ENCODE results near the gene CEP112. TPM values are rescaled to one million over a fixed set of nuclear protein-coding genes. Genes with fewer than 3 reads are reported as not detected.

The CEP112 gene
- total and polyA plus RNA-seq, 2 of the 13 experiments (the other 11 are each of a cell fraction or from before 2014, with no cell fraction given): 1.2 to 3.4 TPM

- Histone ChIP-seq H3K36me3 (replicated peaks in 1 of 2; ENCODE audit: control insufficient read depth in 1 of 2, insufficient read depth in 2 of 2, low read length in 2 of 2) (no peaks in the 10 kb centered on the region), H3K9me3 (ENCODE audit: low read length) (no peaks in the 10 kb centered on the region), H4K20me1 (ENCODE audit: insufficient read depth, low read length) (no peaks in the 10 kb centered on the region), H3K9ac (ENCODE audit: insufficient read depth, low read depth, low read length) (no peak overlapping the region), H3K27me3 (ENCODE audit: control insufficient read depth in 1 of 2, insufficient read depth in 2 of 2, low read length in 2 of 2) (no peaks in the 10 kb centered on the region), H3K79me2 (ENCODE audit: insufficient read depth, low read length) (no peaks in the 10 kb centered on the region), H3K4me1 (ENCODE audit: insufficient read depth, low read length) (no peaks in the 10 kb centered on the region), H3K4me3 (replicated peaks in 1 of 3; ENCODE audit: insufficient read depth in 1 of 3, low read depth in 2 of 3, low read length in 3 of 3) (no peak overlapping the region), H2AFZ (ENCODE audit: low read length) (no peak overlapping the region), H3K4me2 (ENCODE audit: low read depth, low read length) (no peak overlapping the region), H3K27ac (ENCODE audit: extremely low read length, insufficient read depth, low read length) (no peak overlapping the region)
- in situ Hi-C loops (cut with HindIII; ENCODE audit: extremely low pct_ligation_motif_present, low pct_unique_long_range_greater_than_20kb) (no loop called here), intact Hi-C loops (cut with micrococcal nuclease; ENCODE audit: unreplicated experiment) (no loop called here)
- FAIRE-seq (no peak), DNase-seq (ENCODE audit: low spot score) (no peak), ATAC-seq (no peak; the same call in 2 of the 3 replicates)
- ChIA-PET POLR2A (no interaction called here), CTCF (ENCODE audit: low intra/inter-chr PET ratio, low total read pairs) (no interaction called here)
- TF ChIP-seq TOE1 (CRISPR knock-in tag; IDR thresholded peaks at IDR 0.05) (no peak), NR1H2 (CRISPR knock-in tag; IDR thresholded peaks at IDR 0.05; ENCODE audit: borderline replicate concordance, low read depth) (no peak), NFE2 (CRISPR knock-in tag; IDR thresholded peaks at IDR 0.05) (no peak), ZBTB3 (CRISPR knock-in tag; IDR thresholded peaks at IDR 0.05; ENCODE audit: borderline replicate concordance, low read depth) (no peak), NR2C2 (CRISPR knock-in tag; IDR thresholded peaks at IDR 0.05; ENCODE audit: borderline replicate concordance) (no peak), ZSCAN25 (CRISPR knock-in tag; IDR thresholded peaks at IDR 0.05) (no peak), KLF6 (CRISPR knock-in tag; IDR thresholded peaks at IDR 0.05) (no peak), ZSCAN31 (CRISPR knock-in tag; IDR thresholded peaks at IDR 0.05; ENCODE audit: low read depth) (no peak), NFIB (CRISPR knock-in tag; IDR thresholded peaks at IDR 0.05; ENCODE audit: borderline replicate concordance) (no peak), RAD21 (CRISPR knock-in tag; IDR thresholded peaks at IDR 0.05) (no peak), ZFP82 (CRISPR knock-in tag; IDR thresholded peaks at IDR 0.05; ENCODE audit: borderline replicate concordance) (no peak), AKAP8 (CRISPR knock-in tag; IDR thresholded peaks at IDR 0.05) (no peak), HNF4A (CRISPR knock-in tag; IDR thresholded peaks at IDR 0.05) (no peak), ZNF710 (CRISPR knock-in tag; IDR thresholded peaks at IDR 0.05; ENCODE audit: borderline replicate concordance) (no peak), MAFK (conservative IDR thresholded peaks at IDR 0.05 in 1 of 2, IDR thresholded peaks at IDR 0.05 in 1 of 2; ENCODE audit: low read length in 2 of 2) (no peak)
- TF ChIP-seq, protein P1, sequence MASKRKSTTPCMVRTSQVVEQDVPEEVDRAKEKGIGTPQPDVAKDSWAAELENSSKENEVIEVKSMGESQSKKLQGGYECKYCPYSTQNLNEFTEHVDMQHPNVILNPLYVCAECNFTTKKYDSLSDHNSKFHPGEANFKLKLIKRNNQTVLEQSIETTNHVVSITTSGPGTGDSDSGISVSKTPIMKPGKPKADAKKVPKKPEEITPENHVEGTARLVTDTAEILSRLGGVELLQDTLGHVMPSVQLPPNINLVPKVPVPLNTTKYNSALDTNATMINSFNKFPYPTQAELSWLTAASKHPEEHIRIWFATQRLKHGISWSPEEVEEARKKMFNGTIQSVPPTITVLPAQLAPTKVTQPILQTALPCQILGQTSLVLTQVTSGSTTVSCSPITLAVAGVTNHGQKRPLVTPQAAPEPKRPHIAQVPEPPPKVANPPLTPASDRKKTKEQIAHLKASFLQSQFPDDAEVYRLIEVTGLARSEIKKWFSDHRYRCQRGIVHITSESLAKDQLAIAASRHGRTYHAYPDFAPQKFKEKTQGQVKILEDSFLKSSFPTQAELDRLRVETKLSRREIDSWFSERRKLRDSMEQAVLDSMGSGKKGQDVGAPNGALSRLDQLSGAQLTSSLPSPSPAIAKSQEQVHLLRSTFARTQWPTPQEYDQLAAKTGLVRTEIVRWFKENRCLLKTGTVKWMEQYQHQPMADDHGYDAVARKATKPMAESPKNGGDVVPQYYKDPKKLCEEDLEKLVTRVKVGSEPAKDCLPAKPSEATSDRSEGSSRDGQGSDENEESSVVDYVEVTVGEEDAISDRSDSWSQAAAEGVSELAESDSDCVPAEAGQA (IDR thresholded peaks at IDR 0.05; ENCODE audit: low read depth): no peak
- TF ChIP-seq, protein P1 (CRISPR knock-in tag; IDR thresholded peaks at IDR 0.05; ENCODE audit: borderline replicate concordance): no peak
- no TSS peak for BruUV-seq (replicated peaks)
- WGBS (ENCODE audit: low lambda C conversion rate): 56% methylated on average over 3 of the region's 6 CpGs
These were observed 324.9 kb downstream of the CEP112 start for GRCh38 chr17:65867014-65867413.

Data from HepG2 (cell line).